ENCODE measurements around the gene CENPN.

DNA sequence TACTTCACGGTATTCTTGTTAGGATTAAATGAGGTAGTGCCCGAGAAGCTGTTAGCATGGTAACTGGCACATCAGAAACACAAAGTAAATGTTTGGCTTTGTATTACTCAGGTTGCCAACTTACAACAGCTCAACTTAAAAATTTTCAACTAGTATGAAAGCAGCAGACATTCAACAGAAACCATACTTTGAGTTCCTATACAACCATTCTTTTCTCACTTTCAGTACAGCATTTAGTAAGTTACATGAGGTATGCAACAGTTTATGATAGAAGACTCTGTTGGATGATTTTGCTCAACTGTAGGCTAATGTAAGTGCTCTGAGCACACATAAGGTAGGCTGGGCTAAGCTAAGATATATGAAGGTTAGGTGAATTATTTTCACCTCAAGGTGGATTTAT lies 7.7 kb downstream of the CENPN start:
- TF ChIP-seq, protein P1, sequence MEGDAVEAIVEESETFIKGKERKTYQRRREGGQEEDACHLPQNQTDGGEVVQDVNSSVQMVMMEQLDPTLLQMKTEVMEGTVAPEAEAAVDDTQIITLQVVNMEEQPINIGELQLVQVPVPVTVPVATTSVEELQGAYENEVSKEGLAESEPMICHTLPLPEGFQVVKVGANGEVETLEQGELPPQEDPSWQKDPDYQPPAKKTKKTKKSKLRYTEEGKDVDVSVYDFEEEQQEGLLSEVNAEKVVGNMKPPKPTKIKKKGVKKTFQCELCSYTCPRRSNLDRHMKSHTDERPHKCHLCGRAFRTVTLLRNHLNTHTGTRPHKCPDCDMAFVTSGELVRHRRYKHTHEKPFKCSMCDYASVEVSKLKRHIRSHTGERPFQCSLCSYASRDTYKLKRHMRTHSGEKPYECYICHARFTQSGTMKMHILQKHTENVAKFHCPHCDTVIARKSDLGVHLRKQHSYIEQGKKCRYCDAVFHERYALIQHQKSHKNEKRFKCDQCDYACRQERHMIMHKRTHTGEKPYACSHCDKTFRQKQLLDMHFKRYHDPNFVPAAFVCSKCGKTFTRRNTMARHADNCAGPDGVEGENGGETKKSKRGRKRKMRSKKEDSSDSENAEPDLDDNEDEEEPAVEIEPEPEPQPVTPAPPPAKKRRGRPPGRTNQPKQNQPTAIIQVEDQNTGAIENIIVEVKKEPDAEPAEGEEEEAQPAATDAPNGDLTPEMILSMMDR (IDR thresholded peaks at IDR 0.05): no peak
- TF ChIP-seq POLR2A (IDR thresholded peaks at IDR 0.05): no peak

All from adrenal gland (tissue), 5 donors.